GM23338 (cell line): ENCODE data around the gene SYNE1. TPM values are rescaled to one million over a fixed set of nuclear protein-coding genes. Genes with fewer than 3 reads are reported as not detected.

Source experiments
- ATAC-seq: fragments of 200-7000 bp; cut with Tn5 transposase; 3 replicates; pipeline ENCODE4 v1.9.1; 2020
- DNase-seq: peaks from one replicate; pipeline ENCODE4 v3.0.0-alpha.2; 2015; ENCODE audit warnings: low spot score
- H2AFZ ChIP-seq: fragments of 200-600 bp; sonication (generic); 2 replicates; pipeline ENCODE4 v1.8.0; 2016; ENCODE audit warnings: antibody characterized with exemption, mild to moderate bottlenecking, moderate library complexity
- H3F3A ChIP-seq: fragments of 200-600 bp; sonication (generic); replicated peaks from 2 replicates; pipeline ENCODE4 v1.8.0; 2017; ENCODE audit warnings: antibody characterized with exemption, mixed run types, low read depth
- H3K27ac ChIP-seq: fragments of 200-600 bp; sonication (generic); 2 replicates; pipeline ENCODE4 v1.6.1; 2016; ENCODE audit warnings: low read depth
- H3K27me3 ChIP-seq: fragments of 200-600 bp; sonication (generic); 2 replicates; pipeline ENCODE4 v1.8.0; 2016; ENCODE audit warnings: mild to moderate bottlenecking, mixed run types, moderate library complexity; ENCODE audit not compliant: insufficient read depth
- H3K36me3 ChIP-seq: fragments of 200-600 bp; sonication (generic); 2 replicates; pipeline ENCODE4 v1.8.0; 2016; ENCODE audit warnings: mild to moderate bottlenecking; ENCODE audit not compliant: insufficient read depth
- H3K4me1 ChIP-seq: fragments of 200-600 bp; sonication (generic); 2 replicates; pipeline ENCODE4 v1.8.0; 2016; ENCODE audit warnings: mild to moderate bottlenecking, moderate library complexity; ENCODE audit not compliant: insufficient read depth
- H3K4me2 ChIP-seq: fragments of 200-600 bp; sonication (generic); 2 replicates; pipeline ENCODE4 v1.7.1; 2017; ENCODE audit warnings: mixed run types
- H3K4me3 ChIP-seq: fragments of 200-600 bp; sonication (generic); 2 replicates; pipeline ENCODE4 v1.6.1; 2016; ENCODE audit warnings: mixed run types
- H3K79me2 ChIP-seq: fragments of 200-600 bp; sonication (generic); replicated peaks from 2 replicates; pipeline ENCODE4 v1.8.0; 2017; ENCODE audit warnings: mild to moderate bottlenecking; ENCODE audit not compliant: insufficient read depth
- H3K9me2 ChIP-seq: fragments of 200-600 bp; sonication (generic); 2 replicates; pipeline ENCODE4 v1.8.0; 2017; ENCODE audit not compliant: insufficient read depth
- H4K20me1 ChIP-seq: fragments of 200-600 bp; sonication (generic); replicated peaks from 2 replicates; pipeline ENCODE4 v1.8.0; 2017; ENCODE audit warnings: mild to moderate bottlenecking; ENCODE audit not compliant: insufficient read depth
- H3K27ac Mint-ChIP-seq: 2 replicates; pipeline ENCODE4 v1.8.0; 2020; ENCODE audit warnings: inconsistent platforms, mild to moderate bottlenecking, moderate library complexity, mixed read lengths
- H3K27me3 Mint-ChIP-seq: 3 replicates; pipeline ENCODE4 v1.8.0; 2022; ENCODE audit warnings: low read depth, mild to moderate bottlenecking, moderate library complexity, mixed read lengths, inconsistent platforms; ENCODE audit not compliant: insufficient read depth, poor library complexity
- H3K36me3 Mint-ChIP-seq: 3 replicates; pipeline ENCODE4 v1.8.0; 2021; ENCODE audit warnings: low read depth, mild to moderate bottlenecking, inconsistent platforms, moderate library complexity, mixed read lengths
- H3K4me1 Mint-ChIP-seq: 3 replicates; pipeline ENCODE4 v1.8.0; 2020; ENCODE audit warnings: mild to moderate bottlenecking, inconsistent platforms, mixed read lengths
- H3K4me3 Mint-ChIP-seq: 3 replicates; pipeline ENCODE4 v1.8.0; 2021; ENCODE audit warnings: moderate library complexity, mild to moderate bottlenecking, inconsistent platforms, mixed read lengths
- H3K9me3 Mint-ChIP-seq: 3 replicates; pipeline ENCODE4 v1.8.0; 2020; ENCODE audit warnings: moderate library complexity, mild to moderate bottlenecking, inconsistent platforms, mixed read lengths
- CREB1 ChIP-seq: fragments of 250-450 bp; sonication (Bioruptor Pico); IDR thresholded peaks from 2 replicates; pipeline ENCODE4 v1.5.0; 2020; ENCODE audit warnings: low read depth, mild to moderate bottlenecking, moderate library complexity
- EZH2phosphoT487 ChIP-seq: fragments of 200-600 bp; sonication (generic); IDR thresholded peaks from one replicate; pipeline ENCODE4 v1.8.1; 2018; ENCODE audit warnings: antibody characterized with exemption; ENCODE audit not compliant: unreplicated experiment
- JUNB ChIP-seq: IDR thresholded peaks from one replicate; pipeline ENCODE4 v1.6.1; 2016; ENCODE audit warnings: antibody characterized with exemption; ENCODE audit not compliant: unreplicated experiment
- POLR2AphosphoS5 ChIP-seq: IDR thresholded peaks from 2 replicates; pipeline ENCODE4 v1.6.1; 2016; ENCODE audit warnings: antibody characterized with exemption, low read depth
- REST ChIP-seq: IDR thresholded peaks from one replicate; pipeline ENCODE4 v1.6.1; 2018; ENCODE audit warnings: antibody characterized with exemption; ENCODE audit not compliant: unreplicated experiment
- ZNF114 ChIP-seq: fragments of 250-450 bp; sonication (Bioruptor Pico); IDR thresholded peaks from 2 replicates; pipeline ENCODE4 v1.5.0; 2020; ENCODE audit warnings: mild to moderate bottlenecking, moderate library complexity
- ZNF462 ChIP-seq: fragments of 250-450 bp; sonication (Bioruptor Pico); IDR thresholded peaks from 2 replicates; pipeline ENCODE4 v1.5.0; 2020; ENCODE audit warnings: mild to moderate bottlenecking, moderate library complexity
- polyA plus RNA-seq: library from polyadenylated mRNA; unstranded; fragments of >200 nt; fragmentation: Nextera tagmentation; extraction: Ambion mirVana; gene quantifications from 2 replicates; pipeline ENCODE4 v1.2.1, GENCODE V29; 2016
- total RNA-seq: library from RNA; depleted of rRNA; stranded (reverse); fragments of >200 nt; shearing (Covaris generic); gene quantifications from 2 replicates; pipeline ENCODE4 v1.2.3, GENCODE V29; 2014
- TF ChIP-seq, protein P1 (sequence below), 2 experiments: fragments of 200-600 bp in 1 of 2; sonication (generic) in 1 of 2; conservative IDR thresholded peaks; 2 replicates each; pipeline versions ENCODE4 v1.5.1 to v1.6.1; 2016 to 2017; ENCODE audit warnings: antibody characterized with exemption in 2 of 2, low read depth in 2 of 2, mild to moderate bottlenecking in 2 of 2, moderate library complexity in 1 of 2

The SYNE1 gene
- total and polyA plus RNA-seq, 2 experiments from 2014 or later, result 3.9 to 13.6 TPM

- Histone ChIP-seq H3K9me2 (no peaks in the 10 kb centered on the region), H2AFZ (no peak overlapping the region), H3K4me1 (peaks cover 22% of the 10 kb centered on the region; the same call in 1 of the 2 replicates), H3K36me3 (no peaks in the 10 kb centered on the region), H4K20me1 (no peaks in the 10 kb centered on the region), H3K27me3 (no peaks in the 10 kb centered on the region), H3K27ac (no peak overlapping the region), H3K4me2 (no peak overlapping the region), H3K4me3 (no peak overlapping the region), H3K79me2 (no peaks in the 10 kb centered on the region), H3F3A (no peaks in the 10 kb centered on the region)
- Mint-ChIP-seq H3K4me1 (peaks cover 18% of the 10 kb centered on the region), H3K36me3 (no peaks in the 10 kb centered on the region), H3K4me3 (no peak overlapping the region), H3K9me3 (no peaks in the 10 kb centered on the region), H3K27ac (no peak overlapping the region), H3K27me3 (no peaks in the 10 kb centered on the region)
- DNase-seq, result no peak
- ATAC-seq, result no peak
- TF ChIP-seq ZNF114 (no peak), EZH2phosphoT487 (no peak), REST (no peak), POLR2AphosphoS5 (no peak), ZNF462 (CRISPR knock-in tag) (no peak), CREB1 (no peak), JUNB (no peak)
- TF ChIP-seq, protein P1, sequence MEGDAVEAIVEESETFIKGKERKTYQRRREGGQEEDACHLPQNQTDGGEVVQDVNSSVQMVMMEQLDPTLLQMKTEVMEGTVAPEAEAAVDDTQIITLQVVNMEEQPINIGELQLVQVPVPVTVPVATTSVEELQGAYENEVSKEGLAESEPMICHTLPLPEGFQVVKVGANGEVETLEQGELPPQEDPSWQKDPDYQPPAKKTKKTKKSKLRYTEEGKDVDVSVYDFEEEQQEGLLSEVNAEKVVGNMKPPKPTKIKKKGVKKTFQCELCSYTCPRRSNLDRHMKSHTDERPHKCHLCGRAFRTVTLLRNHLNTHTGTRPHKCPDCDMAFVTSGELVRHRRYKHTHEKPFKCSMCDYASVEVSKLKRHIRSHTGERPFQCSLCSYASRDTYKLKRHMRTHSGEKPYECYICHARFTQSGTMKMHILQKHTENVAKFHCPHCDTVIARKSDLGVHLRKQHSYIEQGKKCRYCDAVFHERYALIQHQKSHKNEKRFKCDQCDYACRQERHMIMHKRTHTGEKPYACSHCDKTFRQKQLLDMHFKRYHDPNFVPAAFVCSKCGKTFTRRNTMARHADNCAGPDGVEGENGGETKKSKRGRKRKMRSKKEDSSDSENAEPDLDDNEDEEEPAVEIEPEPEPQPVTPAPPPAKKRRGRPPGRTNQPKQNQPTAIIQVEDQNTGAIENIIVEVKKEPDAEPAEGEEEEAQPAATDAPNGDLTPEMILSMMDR (conservative IDR thresholded peaks at IDR 0.05; ENCODE audit: low read depth in 2 of 2), result no peak
These were observed 65.2 kb downstream of the SYNE1 start for GRCh38 chr6:152571943-152572337.
